Measurements from ENCODE around the gene RHD.
A peak's percentile ranks its signal among the peaks of the same experiment; 100 is the strongest.
"Not testable (repeated sequence)": the region's sequence is repeated elsewhere in the genome, so short reads cannot be mapped to it uniquely, and the experiment has no call there.

RHD gene

GRCh38 chr1:25308168-25308567, 35.9 kb downstream of the RHD start:
- DNase-seq (ENCODE audit: low read depth in 2 of 2) = not testable (repeated sequence)

DNA sequence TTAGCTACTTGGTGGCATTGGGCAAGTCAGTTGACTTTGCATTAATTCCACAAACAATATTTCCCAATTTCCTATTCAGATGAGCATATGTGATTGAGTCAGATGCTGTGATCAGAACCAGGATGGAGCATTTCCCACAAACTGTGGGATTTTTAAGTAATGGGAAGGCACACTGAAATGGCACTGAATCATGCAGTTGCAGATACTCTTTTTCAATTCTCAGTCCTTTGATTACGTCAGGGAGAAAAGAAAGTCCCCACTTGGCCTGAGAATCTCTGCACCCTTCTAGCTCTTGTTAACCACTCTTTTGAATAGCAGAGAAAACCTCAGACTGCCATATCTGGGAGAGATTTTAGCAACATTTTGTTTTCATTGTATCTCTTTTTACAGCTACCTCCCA, 36.8 kb downstream of the RHD start:
- DNase-seq (ENCODE audit: low read depth in 2 of 2) = not testable (repeated sequence)

GRCh38 chr1:25309486-25309885, 37.2 kb downstream of the RHD start:
- not testable (repeated sequence) for DNase-seq (ENCODE audit: low read depth in 2 of 2)

GRCh38 chr1:25312806-25313470, 40.6 kb downstream of the RHD start:
- not testable (repeated sequence) for DNase-seq (ENCODE audit: low read depth in 2 of 2)

GRCh38 chr1:25320314-25320938, 48.1 kb downstream of the RHD start:
- DNase-seq (ENCODE audit: low read depth in 2 of 2) = not testable (repeated sequence)

- not testable (repeated sequence) for DNase-seq (ENCODE audit: low read depth in 2 of 2)
Observed at GRCh38 chr1:25322127-25322526, 49.8 kb downstream of the RHD start.

DNA sequence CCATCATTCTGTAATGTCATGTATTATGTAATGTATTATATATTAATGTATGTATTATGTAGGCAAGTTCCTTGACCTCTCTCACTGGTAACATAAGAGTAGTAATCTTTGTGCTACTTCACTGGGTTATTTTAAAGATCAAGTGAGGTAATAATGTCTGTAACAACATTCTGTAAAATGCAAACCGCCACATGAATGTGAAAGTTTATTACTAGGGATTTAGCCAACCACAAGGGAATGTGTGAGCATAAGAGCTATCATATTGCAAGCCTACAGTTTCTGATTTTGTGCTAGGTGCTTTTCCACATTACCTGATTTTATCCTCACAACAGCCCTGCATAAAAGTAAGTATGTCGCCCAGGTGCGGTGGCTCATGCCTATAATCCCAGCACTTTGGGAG, 52.1 kb downstream of the RHD start:
- DNase-seq (ENCODE audit: low read depth in 2 of 2) = not testable (repeated sequence)

DNA sequence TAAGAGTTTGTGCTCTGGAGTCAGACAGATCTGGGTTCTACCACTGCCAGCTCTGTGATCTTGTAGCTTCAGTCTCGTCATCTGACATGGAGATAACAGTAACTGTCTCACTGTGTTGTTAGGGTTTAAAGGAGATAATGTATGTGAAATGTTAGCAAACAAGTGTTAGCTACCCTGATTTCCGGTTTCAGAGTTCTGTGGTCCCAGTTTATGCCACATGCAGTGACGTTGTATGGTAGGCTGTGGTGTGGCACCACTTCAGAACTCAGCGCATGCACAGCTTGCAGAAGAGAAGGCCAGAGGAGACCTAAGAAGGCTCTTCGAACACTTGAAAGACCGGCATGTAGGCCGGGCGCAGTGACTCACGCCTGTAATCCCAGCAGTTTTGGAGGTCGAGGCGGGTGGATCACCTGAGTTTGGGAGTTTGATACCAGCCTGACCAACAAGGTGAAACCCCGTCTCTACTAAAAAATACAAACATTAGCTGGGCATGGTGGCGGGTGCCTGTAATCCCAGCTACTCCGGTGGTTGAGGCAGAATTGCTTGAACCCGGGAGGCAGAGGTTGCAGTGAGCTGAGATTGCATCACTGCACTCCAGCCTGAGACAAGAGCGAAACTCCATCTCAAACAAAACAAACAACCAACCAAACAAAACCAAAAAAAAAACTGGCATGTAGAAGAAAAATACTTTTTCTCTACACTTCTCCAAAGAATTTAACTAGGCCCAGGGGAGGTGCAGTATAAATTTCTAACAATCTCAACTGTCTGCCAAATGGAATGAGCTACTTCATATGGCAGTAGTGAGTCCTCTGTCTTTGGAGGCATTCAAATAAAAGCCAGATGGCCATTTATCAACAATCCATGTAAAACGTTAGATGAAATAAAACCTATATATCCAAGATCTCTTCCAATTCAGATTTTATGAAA, 55.8 kb downstream of the RHD start:
- DNase-seq (ENCODE audit: low read depth in 2 of 2) = not testable (repeated sequence)

GRCh38 chr1:25328791-25329185, 56.5 kb downstream of the RHD start:
- DNase-seq (ENCODE audit: low read depth in 2 of 2) = not testable (repeated sequence)

GRCh38 chr1:25329336-25329735, 57.0 kb downstream of the RHD start:
- DNase-seq (ENCODE audit: low read depth in 2 of 2) = not testable (repeated sequence)

DNA sequence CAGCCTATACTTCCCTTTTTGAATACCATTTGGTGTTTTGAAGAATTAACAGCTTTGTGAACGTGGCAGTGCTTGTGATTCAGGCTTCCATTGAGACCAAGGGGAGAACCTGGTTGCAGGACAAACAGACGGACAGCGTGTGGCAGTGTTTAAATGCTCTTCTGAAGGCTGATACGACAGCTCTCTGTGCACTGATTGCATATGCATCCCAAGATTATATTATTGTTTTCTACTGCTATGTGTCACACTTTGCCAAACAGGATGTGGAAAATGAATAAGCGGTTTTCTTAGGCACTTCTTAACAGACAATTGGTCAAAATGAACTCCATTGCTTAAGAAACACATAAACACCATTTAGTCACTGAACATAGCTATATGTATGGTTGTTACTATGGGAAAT, 57.6 kb downstream of the RHD start:
- not testable (repeated sequence) for DNase-seq (ENCODE audit: low read depth in 2 of 2)

DNA sequence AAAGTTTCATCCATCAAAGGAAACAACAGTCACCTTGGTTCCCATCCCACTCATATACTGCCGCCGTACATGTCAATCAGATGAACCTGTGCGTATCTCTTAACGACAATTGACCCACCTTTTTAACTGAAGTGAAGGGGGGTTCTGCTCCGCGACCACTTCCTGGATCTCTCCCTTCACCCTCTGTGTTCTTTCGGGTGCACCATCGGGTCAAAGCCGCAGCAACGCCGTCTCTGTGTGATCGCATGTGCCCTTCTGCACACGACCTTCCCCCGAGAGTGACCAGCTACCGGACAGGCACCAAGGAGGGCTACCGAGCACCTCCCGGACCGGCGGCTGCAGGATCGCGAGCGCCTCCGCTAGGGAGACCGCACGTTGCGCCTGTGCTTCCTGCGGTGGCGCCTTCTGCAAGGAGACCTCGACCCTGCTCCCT, 64.6 kb downstream of the RHD start:
- not testable (repeated sequence) for DNase-seq (ENCODE audit: low read depth in 2 of 2)

DNA sequence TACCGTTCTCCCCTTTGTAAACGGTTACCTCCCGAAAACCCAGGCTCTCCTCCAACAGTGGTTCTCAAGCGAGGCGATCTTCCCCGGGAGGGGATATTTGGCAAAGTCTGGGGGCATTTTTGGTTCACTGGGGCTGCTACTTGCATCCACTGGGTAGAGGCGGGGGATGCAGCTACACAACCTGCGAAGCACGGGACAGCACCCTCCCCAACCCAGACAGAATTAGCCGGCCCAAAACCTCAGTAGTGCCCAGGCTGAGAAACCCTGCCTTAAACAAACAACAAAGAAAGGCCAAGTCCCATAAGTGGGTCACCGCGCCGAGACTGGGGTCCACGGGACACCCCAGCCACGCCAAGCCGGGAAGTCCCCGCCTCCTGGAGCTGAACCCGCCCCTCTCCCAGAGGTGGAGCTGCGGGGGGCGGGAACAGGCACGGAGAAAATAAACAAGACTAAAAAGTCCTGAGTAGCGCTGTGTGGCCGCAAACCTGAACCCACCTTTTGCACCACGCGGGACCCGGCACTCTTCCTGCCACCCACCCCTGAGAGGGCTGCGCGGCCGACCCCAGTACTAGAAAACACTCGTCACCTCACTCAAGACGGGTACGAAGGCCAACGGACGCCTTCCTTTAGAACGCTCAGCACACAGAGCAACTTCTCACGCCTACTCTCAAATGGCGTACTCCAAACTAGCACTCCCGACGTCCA, 65.3 kb downstream of the RHD start:
- DNase-seq (ENCODE audit: low read depth in 2 of 2) = not testable (repeated sequence)

- DNase-seq (ENCODE audit: low read depth in 2 of 2) = peak; percentile 85 to 88
Observed at GRCh38 chr1:25338188-25338981, 66.1 kb downstream of the RHD start, which contains the start of gene TMEM50A. TMEM50A (plus strand) TSS chr1:25338334; CDS start chr1:25340487, 2,153 bp downstream.

DNA sequence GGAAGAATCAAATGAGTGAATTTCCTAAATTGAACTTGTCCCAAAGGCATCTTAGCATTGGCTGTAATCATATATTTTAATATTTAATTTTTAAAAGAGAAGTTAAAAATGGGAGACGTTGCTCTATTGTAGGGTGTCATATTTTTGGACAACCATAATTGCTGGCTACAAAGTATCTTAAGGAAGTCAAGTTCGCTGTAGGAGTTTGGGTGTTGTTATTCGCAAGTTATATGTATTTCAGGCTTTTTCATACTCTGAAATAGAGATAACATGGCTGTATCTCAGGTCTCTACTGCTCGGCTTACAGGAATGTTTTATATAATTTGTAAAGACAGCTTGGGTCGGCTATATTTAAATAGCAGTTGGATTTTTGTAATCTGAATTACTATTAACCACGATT, 66.7 kb downstream of the RHD start:
- no peak for DNase-seq (ENCODE audit: low read depth in 2 of 2)

DNA sequence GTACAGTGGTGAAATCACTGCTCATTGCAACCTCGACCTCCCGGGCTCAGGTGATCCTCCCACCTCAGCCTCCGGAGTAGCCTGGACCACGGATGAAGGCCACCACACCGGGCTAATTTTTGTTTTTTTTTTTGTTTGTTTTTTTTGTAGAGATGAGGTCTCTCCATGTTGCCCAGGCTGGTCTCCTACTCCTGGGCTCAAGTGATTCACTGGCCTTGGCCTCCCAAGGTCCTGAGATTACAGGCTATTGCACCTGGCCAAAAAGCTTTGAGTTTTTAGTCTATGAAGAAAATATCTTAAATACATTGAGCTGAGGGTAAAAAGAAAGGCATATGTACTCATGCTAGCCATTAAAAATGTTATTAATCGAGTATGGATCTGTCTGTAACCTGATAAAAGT, 69.4 kb downstream of the RHD start:
- no peak for DNase-seq (ENCODE audit: low read depth in 2 of 2)

GRCh38 chr1:25342846-25343245, 70.5 kb downstream of the RHD start:
- DNase-seq (ENCODE audit: low read depth in 2 of 2) = no peak

DNA sequence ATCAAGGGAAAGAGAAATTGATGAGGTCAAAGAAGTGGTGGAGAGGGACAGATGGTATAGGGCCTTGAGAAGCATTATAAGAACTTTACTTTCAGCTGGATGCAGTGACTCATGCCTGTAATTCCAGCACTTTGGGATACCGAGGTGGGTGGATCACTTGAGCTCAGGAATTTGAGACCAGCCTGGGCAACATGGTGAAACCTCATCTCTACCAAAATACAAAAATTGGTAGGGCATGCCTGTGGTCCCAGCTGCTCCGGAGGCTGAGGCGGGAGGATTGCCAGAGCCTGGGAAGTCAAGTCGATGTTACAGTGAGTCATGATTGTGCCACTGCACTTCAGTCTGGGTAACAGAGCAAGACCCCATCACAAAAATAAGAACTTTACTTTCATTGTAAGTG, 71.6 kb downstream of the RHD start:
- DNase-seq (ENCODE audit: low read depth in 2 of 2) = no peak

GRCh38 chr1:25347556-25347955, 75.2 kb downstream of the RHD start:
- DNase-seq (ENCODE audit: low read depth in 2 of 2) = no peak

GRCh38 chr1:25349606-25350005, 77.3 kb downstream of the RHD start:
- no peak for DNase-seq (ENCODE audit: low read depth in 2 of 2)
